Natural killer cell (primary cell): ENCODE results near the gene SCYL1. TPM values are rescaled to one million over a fixed set of nuclear protein-coding genes. Genes with fewer than 3 reads are reported as not detected.

ENCODE experiments used
- ATAC-seq, 3 donors: fragments of 150-1000 bp in 2 of 3; fragments of 200-7000 bp in 1 of 3; cut with Tn5 transposase; 1 replicate in 1 of 3; 2 replicates in 2 of 3; pipeline ENCODE4 v1.10.0; 2021; ENCODE audit warnings: mild to moderate bottlenecking in 2 of 3, moderate library complexity in 2 of 3
- DNase-seq, 2 donors: peaks; one replicate each; pipeline versions ENCODE4 v3.0.0 to v3.0.0-alpha.2; 2013 to 2021; ENCODE audit warnings: mixed read lengths in 1 of 2
- H3K27ac ChIP-seq: one replicate; pipeline ENCODE4 v1.5.1; 2013; ENCODE audit warnings: mild to moderate bottlenecking, low read length
- H3K27me3 ChIP-seq: one replicate; pipeline ENCODE4 v1.6.1; 2013; ENCODE audit warnings: low read length; ENCODE audit not compliant: control insufficient read depth, insufficient read depth
- H3K36me3 ChIP-seq: one replicate; pipeline ENCODE4 v1.6.1; 2013; ENCODE audit warnings: low read length; ENCODE audit not compliant: control insufficient read depth, insufficient read depth
- H3K4me1 ChIP-seq: one replicate; pipeline ENCODE4 v1.6.1; 2013; ENCODE audit warnings: low read length; ENCODE audit not compliant: control insufficient read depth, insufficient read depth
- H3K4me3 ChIP-seq: one replicate; pipeline ENCODE4 v1.5.1; 2013; ENCODE audit warnings: low read length
- H3K9me3 ChIP-seq: one replicate; pipeline ENCODE4 v1.6.1; 2013; ENCODE audit warnings: low read length; ENCODE audit not compliant: control insufficient read depth, insufficient read depth
- H3K27ac Mint-ChIP-seq, 2 donors: one replicate each; pipeline ENCODE4 v1.8.0; 2022; ENCODE audit warnings: mild to moderate bottlenecking in 2 of 2, mixed read lengths in 2 of 2, moderate library complexity in 1 of 2
- H3K27me3 Mint-ChIP-seq, 2 donors: one replicate each; pipeline ENCODE4 v1.8.0; 2022; ENCODE audit warnings: low read depth in 2 of 2, mixed read lengths in 2 of 2
- H3K36me3 Mint-ChIP-seq: one replicate; pipeline ENCODE4 v1.8.0; 2022; ENCODE audit warnings: mixed read lengths
- H3K4me1 Mint-ChIP-seq, 2 donors: one replicate each; pipeline ENCODE4 v1.8.0; 2022; ENCODE audit warnings: mixed read lengths in 2 of 2
- H3K4me3 Mint-ChIP-seq: one replicate; pipeline ENCODE4 v1.8.0; 2022; ENCODE audit warnings: mild to moderate bottlenecking, moderate library complexity, mixed read lengths
- H3K9me3 Mint-ChIP-seq, 2 donors: one replicate each; pipeline ENCODE4 v1.8.0; 2022; ENCODE audit warnings: mixed read lengths in 2 of 2
- CTCF ChIP-seq: fragments of 200-600 bp; IDR thresholded peaks from one replicate; pipeline ENCODE4 v1.8.0; 2022; ENCODE audit warnings: antibody characterized with exemption
- WGBS: methylation state at CpG from one replicate; pipeline ENCODE4 v1.1.7; 2013; ENCODE audit warnings: missing lambda C conversion rate; ENCODE audit not compliant: insufficient coverage; 5-methylcytosine and 5-hydroxymethylcytosine counted together
- intact Hi-C: fragments of 100-400 bp; cut with micrococcal nuclease; formaldehyde crosslinking; loops from one replicate; pipeline ENCODE4 v1.14.2; 2022
- total RNA-seq, 4 donors: library from RNA; stranded (reverse); fragments of 120-200 nt in 1 of 4; gene quantifications; one replicate each; pipeline versions ENCODE4 v1.2.3 to v1.2.4, GENCODE V29; 2013 to 2022

Gene SCYL1
- total RNA-seq, 3 donors from 2014 or later (not counting 1 experiment from before 2014, with no cell fraction given), result 61.7 to 79.9 (median 71.3) TPM

- Mint-ChIP-seq H3K27me3 (no peaks in the 10 kb centered on the region), H3K9me3 (no peaks in the 10 kb centered on the region), H3K36me3 (no peaks in the 10 kb centered on the region), H3K27ac (no peak within 1 kb of the TSS), H3K4me1 (peaks cover 26 to 29% of the 10 kb centered on the region in 2 donors), H3K4me3 (no peak within 1 kb of the TSS)
- Histone ChIP-seq H3K4me3 (peak within 1 kb of the TSS; percentile 75), H3K36me3 (peaks cover 35% of the 10 kb centered on the region), H3K4me1 (peaks cover 26% of the 10 kb centered on the region), H3K27ac (peak within 1 kb of the TSS; percentile 96), H3K9me3 (no peaks in the 10 kb centered on the region), H3K27me3 (no peaks in the 10 kb centered on the region)
- ATAC-seq (peak; percentile 20 to 51 (median 33)), DNase-seq (peak; percentile 97 to 98)
- TF ChIP-seq CTCF, result no peak
- intact Hi-C loops, result loop anchor here (1.0 kb wide), 1 partner anchor 74 kb away; no protein-coding TSS in a partner anchor
- 0% methylated on average over 21 of the region's 24 CpGs for WGBS
Observed at GRCh38 chr11:65498977-65499712, 25.7 kb upstream of the SCYL1 start, which contains the start of gene MALAT1. Gene MALAT1, plus strand, starts transcription at chr11:65499045.

- no peak overlapping the region for H3K4me3 Mint-ChIP-seq
- Histone ChIP-seq H3K36me3 (peaks cover 42% of the 10 kb centered on the region), H3K9me3 (no peaks in the 10 kb centered on the region), H3K27me3 (no peaks in the 10 kb centered on the region), H3K27ac (peak overlapping the region; percentile 96), H3K4me3 (peak overlapping the region; percentile 75), H3K4me1 (peaks cover 29% of the 10 kb centered on the region)
- H3K27ac Mint-ChIP-seq, result no peak overlapping the region
- intact Hi-C loops, result loop anchor here (1.0 to 10.0 kb wide), 2 partner anchors 75 to 285 kb away; no protein-coding TSS in a partner anchor
- H3K36me3 Mint-ChIP-seq, result no peaks in the 10 kb centered on the region
- 0% methylated on average over 2 of the region's 3 CpGs for WGBS
- ATAC-seq (no peak), DNase-seq (peak in 1 of 2 donors; percentile 32)
- no peaks in the 10 kb centered on the region for H3K9me3 Mint-ChIP-seq
- no peak for TF ChIP-seq CTCF
- no peaks in the 10 kb centered on the region for H3K27me3 Mint-ChIP-seq
- H3K4me1 Mint-ChIP-seq, result peaks cover 33 to 36% of the 10 kb centered on the region in 2 donors
Observed at GRCh38 chr11:65499713-65500386, 25.0 kb upstream of the SCYL1 start.

GRCh38 chr11:65500387-65501185, 24.3 kb upstream of the SCYL1 start:
- no peaks in the 10 kb centered on the region for H3K9me3 Mint-ChIP-seq
- peak; percentile 40 to 65 for DNase-seq
- H3K4me3 Mint-ChIP-seq, result no peak overlapping the region
- no peaks in the 10 kb centered on the region for H3K27me3 ChIP-seq
- intact Hi-C loops, result loop anchor here (10.0 kb wide), 1 partner anchor 286 kb away; no protein-coding TSS in a partner anchor
- peaks cover 36% of the 10 kb centered on the region for H3K4me1 ChIP-seq
- no peaks in the 10 kb centered on the region for H3K27me3 Mint-ChIP-seq
- WGBS, result 0% methylated on average over 20 of the region's 20 CpGs
- peaks cover 36 to 43% of the 10 kb centered on the region in 2 donors for H3K4me1 Mint-ChIP-seq
- H3K36me3 ChIP-seq, result peaks cover 49% of the 10 kb centered on the region
- no peaks in the 10 kb centered on the region for H3K9me3 ChIP-seq
- ATAC-seq, result no peak
- TF ChIP-seq CTCF, result no peak
- peak overlapping the region; percentile 96 for H3K27ac ChIP-seq
- H3K36me3 Mint-ChIP-seq, result peaks cover 2% of the 10 kb centered on the region
- H3K4me3 ChIP-seq, result peak overlapping the region; percentile 75
- no peak overlapping the region for H3K27ac Mint-ChIP-seq
